COLO829 (cell line): ENCODE data around the gene TSPAN10.
"Not testable (repeated sequence)": the region's sequence is repeated elsewhere in the genome, so short reads cannot be mapped to it uniquely, and the experiment has no call there.

ENCODE experiments used
- DNase-seq: peaks from one replicate; pipeline ENCODE4 v3.0.0; 2012; ENCODE audit warnings: low spot score

The TSPAN10 gene

DNA sequence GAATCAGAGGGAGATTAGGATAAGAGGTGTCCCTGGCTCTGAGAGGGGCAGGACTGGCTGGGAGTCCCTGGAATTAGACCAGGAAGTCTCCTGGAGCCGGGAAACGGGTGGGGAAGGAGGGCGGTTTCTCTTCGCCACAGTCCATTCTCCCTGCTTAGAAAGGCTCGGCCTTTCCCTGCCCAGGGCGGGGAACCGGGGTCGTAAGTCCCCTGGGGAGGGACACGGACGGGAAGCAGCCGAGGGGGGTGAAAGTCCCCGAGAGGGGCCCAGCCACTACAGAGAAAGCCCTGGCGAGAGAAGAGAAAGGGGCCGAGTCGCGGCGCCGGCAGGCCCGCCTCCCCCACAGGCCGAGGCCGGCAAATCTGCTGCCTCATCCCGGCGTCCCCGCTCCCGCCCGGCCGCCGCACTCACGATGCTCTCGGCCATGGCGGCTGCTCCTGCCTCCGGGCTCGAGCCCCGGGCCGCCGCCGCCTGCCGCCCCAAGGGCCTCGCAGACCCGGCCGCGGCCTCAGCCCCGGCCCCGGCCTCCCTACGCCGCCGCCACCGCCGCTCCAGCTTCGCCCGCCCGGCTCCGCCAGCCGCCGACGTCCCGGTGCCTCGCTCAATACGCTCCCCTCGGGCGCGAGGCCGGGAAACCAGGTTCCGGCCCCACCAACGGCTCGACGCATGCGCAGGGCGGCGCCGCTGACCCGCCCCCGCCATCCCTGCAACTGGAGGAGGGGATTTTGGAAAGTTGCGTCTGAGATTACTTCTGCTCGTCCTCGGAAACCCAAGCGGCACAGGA, at the start of gene TSPAN10, which contains the start of gene NPLOC4:
Gene TSPAN10 (plus strand): TSS at position 692 of the 784 bp plus-strand sequence. CDS start 5,217 bp downstream, outside the sequence.
Gene NPLOC4 (minus strand): TSS at position 608 of the 784 bp plus-strand sequence. CDS start 182 bp downstream, at position 426.
- DNase-seq, result peak; percentile 98

DNA sequence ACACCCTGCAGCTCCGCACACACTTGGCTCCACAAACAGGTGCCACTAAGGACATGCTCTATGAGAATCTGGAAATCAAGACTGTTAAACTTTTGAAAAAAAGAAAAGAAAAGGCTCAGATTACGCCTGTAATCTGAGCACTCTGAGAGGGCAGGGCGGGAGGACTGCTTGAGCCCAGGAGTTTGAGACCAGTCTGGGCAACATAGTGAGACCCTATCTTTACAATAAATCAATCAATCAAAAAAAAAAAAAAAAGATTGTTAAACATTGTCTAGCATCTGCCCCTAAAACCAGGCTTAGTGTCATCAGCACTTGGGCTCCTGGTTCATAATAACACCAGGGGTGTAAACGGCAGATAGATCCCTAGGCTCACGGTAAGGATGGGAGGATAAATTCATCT, 47.4 kb upstream of the TSPAN10 start:
- DNase-seq, result no peak

DNA sequence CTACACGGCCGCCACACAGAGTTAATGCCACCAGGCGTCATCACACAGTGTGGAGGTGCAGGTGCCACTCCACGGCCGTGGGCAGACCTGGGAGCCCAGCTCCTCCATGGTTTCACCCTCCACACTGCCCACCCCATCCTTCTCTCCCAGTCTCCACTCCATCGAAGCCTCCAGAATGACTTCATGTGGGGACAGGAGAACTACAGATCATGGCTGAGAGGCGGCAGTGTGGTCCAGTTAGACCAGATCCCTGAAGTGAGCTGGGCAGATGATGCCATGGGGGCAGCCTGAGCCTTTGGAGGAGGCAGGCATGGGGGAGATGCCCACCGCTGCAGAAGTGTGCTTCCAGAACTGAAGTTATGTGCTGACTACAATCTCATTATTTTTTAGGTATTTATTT, 46.9 kb upstream of the TSPAN10 start:
- no peak for DNase-seq

DNA sequence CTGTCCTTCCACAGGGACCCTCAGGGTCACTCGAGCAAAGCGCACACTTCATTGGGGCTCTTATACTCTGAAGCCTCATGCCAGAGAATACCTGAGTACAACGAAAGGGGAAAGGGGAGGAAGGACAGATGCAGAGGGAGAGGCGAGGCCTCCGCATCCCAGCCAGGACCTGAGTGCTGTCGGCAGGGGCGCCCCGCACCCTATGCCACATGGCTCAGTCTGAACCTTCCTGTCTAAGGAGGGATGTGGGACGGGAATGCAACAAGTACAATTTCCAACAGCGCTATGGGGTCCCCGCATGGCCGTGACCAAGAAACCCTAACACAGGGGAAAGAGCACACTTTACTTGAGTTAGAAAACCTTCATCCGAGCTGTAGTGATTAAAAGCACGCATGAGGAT, 45.0 kb upstream of the TSPAN10 start:
- no peak for DNase-seq

DNA sequence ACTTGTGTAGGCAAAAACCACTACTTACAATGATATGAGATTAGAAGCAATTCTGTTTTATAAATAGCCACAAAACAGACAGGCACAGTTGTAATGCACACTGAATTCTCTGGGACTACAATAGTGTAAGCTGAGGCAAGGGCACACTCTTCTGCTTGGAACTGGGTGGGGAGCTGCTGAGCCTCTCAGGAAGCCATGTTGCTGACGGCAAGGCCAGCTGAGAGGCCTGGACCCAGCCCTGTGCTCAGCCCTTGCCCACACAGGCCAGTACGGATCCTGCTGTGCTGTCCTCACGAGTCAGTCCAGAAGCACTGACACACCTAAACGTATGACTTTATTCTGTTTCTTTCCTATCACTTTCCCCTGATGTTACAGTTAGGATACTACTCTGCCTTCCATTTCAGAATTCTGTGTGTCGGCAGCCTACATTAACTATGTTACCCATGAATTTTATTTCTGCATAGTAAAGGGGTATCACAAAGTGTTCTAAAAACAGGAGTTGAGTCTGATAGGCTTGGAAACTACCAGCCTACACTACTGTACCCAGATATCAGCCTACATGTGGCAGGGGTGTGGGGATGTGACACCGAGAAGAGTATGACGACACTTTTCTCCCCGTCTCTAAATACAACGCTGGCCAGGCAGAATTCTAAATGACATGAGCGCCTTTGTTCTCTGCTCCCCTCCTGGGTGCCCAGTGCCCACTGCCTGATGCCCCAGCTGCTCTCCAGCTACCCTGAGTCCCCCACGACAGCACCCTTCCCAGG, 43.7 kb upstream of the TSPAN10 start:
- no peak for DNase-seq

DNA sequence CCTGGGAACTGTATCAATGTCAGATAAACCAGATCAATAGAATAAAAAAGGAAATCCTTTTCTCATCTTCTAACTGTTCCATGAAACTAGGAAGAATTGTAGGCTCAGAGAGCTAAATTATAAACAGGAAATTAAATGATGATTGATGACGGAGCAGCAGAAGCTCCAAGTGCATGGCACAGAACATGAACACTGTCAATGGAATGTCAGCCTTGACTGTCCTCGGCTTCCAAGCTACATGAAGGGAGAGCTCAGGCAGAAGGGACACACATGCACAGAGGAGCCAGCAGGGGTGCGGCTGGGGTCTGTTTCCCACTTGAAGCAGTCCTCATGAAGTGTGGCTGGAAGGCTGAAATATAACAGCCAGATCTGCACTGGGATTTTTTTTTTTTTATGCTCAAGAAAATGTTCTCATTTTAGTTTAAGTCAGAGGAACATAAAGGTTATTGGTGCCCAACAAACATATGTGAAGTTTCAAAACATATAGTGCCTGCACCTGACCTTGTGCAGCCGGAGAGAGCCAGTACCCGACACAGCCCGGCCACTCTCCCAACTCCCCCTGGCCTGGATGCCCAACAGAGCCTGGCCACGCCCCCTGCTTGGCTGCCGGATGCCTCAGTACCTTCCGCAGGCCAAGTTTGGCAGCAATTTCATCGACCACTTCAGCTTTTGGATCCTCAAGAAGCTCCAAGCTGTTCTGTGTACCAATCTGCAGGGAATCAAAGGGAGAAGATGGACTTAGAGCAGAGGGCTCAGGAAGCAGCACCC, 37.1 kb upstream of the TSPAN10 start:
- DNase-seq, result no peak

DNA sequence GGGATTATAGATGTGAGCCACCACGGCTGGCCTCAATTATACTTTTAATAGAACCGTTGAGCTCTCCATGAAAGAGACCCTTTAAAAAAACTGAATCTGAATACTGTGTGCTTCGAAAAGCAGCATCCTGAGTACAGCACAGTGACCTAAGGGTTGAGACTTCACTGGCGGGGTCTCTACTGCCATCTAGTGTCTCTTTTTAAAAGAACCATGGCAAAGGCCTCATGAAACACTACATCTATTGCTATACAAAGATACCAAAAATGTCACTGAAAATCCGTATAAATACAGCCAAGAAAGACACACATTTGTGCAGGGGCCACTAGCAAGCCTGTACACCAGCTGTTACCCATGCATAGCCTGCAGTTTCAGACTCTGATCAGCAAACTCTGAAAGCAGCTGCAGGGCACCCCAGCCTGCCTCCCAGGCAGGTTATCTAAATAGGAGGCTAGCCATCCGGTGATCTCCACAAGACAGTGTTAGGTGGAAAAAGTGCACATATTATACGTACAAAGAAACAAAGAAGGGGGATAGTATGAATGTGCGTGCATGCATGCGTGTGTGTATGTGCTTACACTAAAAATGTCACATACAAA, 35.4 kb upstream of the TSPAN10 start:
- peak; percentile 59 for DNase-seq

DNA sequence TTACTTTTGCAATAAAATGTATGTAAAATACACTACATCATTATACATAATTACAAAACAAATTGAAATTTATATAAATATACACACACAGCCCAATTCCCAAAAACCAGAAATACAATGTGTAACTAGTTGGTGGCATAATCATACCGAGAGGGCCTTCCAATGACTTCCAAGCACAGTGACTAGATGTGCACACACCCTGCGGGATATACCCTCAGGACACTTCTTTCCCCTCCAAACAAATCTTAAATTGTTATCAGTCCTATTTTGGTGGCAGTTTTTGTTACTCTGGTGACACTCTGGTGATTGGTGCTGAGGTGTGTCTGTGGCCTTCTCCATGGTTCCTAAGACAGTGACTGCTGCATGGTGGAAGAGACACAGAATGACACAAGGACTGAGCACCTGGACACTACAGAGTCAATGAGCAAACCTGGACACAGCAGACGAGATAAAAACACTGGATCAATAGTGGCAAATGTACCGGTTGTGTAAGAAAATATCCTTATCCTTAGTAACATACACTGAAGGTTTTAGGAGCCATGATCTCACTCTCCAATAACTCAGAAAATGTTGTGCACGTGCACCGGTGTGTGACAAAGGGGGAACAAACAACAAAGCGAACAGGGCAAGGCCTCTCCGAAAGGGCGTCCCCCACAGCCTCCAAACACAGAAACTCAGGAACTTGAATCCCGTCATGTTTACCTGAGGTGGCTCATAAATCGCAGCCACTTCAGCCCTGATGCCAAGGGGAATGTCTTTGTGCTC, 33.0 kb upstream of the TSPAN10 start:
- no peak for DNase-seq

DNA sequence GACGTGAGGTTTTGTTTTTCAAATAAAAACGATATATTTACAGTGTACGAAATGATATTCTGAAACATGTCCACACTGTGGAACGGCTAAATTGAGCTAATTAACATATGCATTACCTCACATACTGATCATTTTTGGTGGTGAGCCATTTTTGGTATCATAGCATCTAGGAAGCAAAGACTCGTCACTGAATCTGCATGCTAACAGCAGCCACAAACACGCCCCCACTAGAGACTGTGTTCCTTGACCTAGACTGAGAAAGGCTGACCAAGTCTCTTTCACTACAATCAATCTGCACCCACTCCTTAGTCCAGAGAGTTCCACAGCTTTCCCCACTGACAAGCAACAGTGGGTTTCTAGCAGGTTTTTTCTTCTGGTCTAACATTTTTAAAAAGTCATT, 29.6 kb upstream of the TSPAN10 start:
- DNase-seq, result no peak

DNA sequence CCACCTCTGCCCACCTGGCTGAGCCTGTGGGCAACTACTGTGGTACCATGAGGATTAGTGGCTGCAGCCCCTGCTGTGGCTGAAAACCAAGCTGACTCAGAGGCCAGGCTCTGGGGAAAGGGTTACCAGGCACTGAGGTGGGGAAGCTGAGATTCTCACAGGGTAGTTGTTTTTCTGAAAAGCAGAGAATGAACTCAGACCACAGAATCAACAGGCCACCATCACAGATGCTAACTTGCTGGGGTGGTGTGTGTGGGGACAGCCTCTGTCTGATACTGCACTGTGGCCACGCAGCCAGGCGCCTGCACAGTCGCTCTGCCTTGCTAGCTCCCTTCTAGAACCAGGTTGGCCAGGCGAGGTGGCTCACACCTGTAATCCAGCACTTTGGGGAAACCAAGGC, 28.9 kb upstream of the TSPAN10 start:
- no peak for DNase-seq

DNA sequence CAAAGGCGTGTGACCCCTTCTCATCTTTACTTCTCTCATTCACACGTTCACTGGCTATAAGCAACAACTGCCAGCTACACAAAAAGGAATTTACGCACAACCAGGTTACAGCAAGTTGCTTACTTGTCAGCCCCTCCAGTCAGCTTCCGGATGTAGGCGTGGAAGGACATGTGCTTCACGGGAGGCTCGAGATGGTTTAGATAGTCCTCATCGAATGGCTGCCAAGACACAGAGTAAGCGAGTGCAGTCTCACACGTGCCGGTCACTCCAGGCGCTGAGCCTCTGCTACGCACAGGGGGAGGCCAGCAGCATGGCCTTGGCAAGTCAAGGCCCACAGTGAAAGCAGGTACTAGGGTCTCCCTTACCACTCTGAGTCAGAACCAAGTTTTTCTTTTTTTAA, 28.4 kb upstream of the TSPAN10 start:
- no peak for DNase-seq

DNA sequence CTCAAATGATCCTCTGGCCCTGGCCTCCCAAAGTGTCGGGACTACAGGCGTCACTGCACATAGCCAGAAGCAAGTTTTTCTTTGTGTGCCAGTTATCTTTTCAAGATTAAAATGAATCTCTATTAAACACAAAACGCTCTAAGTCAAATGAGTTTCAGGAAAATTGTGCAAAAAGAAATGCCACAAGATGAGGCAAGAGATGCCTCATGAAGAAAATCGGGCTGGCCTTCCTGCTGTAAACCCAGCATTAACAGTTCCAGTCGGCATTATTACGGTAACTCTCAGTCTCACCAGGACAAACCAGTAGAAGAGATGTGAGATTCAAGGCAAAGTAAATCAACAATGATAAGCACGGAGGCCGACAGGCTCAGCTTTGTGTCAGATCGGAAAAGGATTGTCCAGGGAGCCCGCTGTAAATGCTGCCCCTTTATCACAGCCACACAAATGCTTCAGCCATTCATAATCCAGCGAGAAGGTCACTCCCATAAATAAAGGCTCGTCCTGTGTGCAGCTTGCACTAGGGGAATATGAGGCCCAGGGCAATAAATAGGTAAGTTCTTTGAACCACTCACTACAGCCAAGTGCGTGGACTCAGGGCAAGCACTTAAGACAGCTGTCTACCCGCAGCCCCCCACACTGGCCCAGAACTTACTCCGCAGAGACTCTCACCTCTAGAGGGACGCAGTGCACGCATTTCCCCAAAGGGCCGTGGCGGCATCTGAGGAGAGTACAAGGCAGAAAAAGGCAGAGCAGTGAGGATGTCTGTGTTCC, 27.3 kb upstream of the TSPAN10 start:
- no peak for DNase-seq

DNA sequence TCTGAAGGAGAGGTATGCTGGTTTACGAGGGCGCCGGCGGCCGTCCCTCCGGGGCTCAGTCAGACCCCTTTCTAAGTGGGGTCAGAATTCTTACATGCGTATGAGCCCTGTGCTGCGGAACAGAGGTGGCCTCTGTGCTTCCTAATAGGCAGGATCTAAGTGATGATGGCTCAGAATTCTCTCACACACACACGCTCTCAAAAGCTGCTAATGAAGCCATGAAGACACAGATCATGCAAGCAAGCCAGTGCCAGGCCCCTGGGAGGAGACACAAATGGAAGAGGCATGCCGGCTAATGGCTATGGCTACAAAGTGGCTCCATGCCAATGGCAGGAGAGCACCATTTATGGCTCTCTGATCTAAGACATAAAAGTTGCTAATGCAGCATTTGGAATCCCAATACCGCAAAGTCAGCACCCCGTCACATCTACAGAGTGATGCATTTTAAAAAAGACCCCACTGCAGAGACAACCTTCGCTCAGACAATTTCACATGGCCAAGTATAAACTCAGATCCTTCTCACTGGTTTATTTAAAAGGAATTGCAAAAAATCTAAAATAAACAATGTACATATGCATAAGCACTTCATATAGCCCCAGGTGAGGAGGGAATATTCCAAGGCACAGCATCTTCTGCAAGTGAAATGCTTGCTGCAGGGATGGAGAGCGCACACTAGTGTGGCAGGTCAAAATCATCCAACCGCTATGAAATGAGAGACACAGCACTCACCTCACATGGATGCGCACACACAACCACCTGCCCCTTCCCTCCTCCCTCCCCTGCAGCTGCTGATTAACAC, 24.6 kb upstream of the TSPAN10 start:
- no peak for DNase-seq

DNA sequence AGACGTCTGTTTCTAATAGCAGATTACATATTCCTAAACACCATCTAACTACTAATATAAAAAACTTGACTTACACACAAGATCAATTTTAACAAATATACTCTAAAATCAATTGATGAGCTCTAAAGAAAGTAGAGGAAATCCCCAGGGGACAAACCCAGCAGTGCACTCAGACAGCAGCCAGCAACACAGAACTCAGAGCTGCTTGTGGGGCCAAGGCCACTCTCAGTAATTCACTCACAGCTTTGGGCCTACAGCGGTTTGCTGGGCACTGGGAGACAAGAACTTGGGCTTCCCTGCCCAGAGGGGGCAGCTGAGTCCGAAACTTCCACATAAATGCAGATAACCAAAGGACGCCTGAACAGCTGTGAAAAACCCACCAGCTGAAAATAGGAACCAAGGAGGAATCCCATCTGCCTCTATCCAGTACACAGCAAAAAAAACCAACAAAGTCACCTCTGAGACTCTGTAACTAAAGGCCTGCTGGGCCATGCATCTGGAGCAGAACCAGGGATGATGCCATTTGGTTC, 21.5 kb upstream of the TSPAN10 start:
- no peak for DNase-seq

DNA sequence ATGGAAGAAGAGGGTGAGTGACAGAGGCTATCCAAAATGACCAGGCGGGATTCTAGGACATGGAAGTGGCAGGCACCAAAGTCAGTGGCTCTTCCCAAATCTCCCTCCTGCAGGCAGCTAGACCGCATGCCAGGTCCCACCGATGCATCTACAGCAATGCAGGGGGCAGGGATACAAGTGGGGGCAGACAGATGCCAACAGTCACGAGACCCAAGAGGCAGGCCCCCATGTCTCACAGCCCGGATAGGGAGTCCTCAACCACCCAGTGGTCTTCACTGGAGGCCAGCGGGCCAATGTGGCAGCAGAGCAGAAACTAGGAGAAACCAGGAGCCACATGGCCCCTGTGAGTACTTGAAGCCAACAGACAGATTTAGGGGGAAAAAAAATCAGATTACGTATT, 20.1 kb upstream of the TSPAN10 start:
- DNase-seq, result no peak

DNA sequence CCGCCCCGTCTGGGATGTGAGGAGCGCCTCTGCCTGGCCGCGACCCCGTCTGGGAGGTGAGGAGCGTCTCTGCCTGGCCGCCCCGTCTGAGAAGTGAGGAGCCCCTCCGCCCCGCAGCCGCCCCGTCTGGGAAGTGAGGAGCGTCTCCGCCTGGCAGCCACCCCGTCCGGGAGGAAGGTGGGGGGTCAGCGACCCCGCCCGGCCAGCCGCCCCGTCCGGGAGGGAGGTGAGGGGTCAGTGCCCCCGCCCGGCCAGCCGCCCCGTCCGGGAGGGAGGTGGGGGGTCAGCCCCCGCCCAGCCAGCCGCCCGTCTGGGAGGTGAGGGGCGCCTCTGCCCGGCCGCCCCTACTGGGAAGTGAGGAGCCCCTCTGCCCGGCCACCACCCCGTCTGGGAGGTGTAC, 18.7 kb upstream of the TSPAN10 start:
- not testable (repeated sequence) for DNase-seq

DNA sequence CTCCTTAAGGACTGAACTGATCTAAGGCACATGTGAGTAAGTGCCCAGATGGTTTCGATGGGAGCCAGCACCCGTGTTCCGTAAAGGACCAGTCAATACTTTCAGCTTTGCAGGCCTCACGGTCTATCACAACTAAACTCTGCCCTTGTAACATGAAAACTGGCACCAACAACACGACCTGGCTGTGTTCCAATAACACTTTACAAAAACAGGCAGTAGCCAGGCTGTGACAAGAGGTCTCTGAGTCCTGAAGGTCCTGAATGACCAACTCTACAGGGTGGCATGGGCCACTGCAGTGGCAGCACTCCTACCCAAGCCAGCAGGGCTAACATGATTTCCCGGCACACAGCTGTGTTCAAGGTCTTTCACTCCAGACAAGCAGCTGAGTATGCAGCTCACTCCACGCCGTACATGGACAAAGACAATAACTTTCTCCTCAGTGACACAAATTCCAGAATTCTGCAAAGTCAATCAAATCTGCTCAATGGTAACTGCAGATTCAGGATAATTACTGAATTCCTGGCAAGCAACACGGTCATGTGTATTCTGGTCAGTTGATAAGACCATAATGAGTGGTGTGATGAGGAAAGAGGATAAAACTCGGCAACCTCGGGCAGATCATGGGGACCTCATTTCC, 15.4 kb upstream of the TSPAN10 start:
- peak; percentile 9 for DNase-seq

DNA sequence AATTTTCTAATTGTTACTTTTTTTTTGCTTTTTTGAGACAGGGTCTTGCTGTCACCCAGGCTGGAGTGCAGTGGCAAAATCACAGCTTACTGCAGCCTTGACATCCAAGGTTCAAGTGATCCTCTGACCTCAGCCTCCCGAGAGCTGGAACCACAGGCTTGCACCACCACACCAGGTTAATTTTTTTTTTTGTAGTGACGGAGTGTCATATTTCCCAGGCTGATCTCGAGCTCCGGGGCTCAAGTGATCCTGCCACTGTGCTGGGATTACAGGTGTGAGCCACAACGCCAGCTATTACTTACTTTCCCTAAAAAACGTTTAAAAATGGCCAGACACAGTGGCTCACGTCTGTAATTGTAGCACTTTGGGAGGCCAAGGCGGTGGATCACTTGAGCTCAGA, 6.7 kb upstream of the TSPAN10 start:
- no peak for DNase-seq

DNA sequence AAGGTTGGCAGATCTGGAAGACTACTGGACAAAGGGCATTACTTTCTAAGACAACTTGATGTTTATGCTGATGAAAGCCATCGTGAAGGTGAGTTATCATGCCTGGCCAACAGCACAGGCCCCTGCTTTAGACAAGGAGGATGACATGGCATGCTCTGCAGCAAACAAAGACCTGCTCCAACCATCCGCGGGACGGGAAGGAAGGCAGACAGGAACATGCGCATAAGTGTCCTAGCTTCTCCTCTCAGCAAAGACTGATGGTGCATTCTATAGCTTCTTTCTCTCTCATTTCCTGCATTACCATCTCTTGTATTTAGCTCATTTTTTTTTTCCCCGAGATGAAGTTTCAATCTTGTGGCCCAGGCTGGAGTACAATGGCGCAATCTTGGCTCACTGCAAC, 5.5 kb upstream of the TSPAN10 start:
- no peak for DNase-seq
